Measurements from ENCODE around the gene NPIPA5.
"Not testable (repeated sequence)": the region's sequence is repeated elsewhere in the genome, so short reads cannot be mapped to it uniquely, and the experiment has no call there.

The NPIPA5 gene

DNA sequence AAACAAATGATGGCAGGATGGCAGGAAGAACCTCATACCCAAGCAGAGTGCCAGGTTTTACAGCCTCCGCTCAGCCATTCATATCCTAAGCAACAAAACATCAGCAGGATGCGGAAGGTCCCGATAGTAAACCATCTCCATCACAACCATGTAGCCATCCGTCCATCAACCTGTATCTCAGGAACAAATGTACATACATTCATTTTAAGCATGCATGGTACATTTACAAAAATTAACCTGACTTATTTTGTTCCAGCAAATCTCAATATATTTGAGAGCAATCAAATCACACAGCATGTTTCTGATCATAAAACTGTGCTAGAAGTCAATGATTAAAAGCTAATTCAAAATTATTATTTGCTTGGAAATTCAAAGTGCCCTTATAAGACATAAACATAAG, at the start of gene NPIPA5:
Gene NPIPA5, minus strand, starts transcription at position 101 of the 400 bp plus-strand sequence. Its CDS starts 0 bp downstream, at position 101.
- not testable (repeated sequence) for DNase-seq

DNA sequence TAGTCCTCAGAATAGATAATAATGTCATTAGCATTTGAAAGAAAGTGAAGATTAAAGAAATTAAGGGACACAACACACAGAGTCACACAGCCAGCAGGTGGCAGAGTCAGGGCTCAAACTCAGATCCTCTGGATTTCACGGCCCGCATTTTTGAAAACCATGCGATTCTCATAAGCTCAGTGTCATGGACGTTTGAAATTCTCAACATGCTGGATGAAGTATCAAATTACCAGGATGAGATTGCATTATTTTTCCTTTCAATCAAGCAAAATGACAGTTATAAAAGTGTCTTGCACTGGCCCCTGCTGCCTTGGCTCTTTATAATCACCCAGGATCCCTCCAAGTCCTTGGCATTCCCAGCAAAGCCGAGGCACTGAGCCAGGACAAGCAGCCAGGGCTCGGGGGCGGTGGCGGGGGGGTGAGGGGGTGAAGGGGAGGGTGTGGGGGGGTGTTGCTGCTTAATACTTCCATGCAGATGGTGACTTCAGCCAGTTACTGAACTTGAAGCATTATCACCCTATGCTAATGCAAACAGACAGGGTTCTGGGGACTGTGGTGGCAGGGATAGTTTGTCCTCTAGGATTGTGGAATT, 49.6 kb upstream of the NPIPA5 start:
- DNase-seq, result peak in 48 of 51 donors; percentile 3 to 79 (median 43)

DNA sequence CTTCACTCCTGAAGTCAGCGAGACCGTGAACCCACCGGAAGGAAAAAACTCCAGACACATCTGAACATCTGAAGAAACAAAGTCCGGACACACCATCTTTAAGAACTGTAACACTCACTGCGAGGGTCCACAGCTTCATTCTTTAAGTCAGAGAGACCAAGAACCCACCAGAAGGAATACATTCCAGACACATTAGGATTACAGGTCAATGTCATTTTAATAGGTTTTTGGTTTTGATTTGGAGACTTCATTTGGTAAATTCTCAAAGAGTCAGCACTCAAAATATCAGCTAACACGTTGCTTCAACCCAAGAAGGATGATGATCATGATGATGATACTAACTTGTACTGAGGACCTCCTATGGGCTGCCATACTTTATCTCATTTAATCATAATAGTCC, 48.7 kb upstream of the NPIPA5 start:
- no peak for DNase-seq

DNA sequence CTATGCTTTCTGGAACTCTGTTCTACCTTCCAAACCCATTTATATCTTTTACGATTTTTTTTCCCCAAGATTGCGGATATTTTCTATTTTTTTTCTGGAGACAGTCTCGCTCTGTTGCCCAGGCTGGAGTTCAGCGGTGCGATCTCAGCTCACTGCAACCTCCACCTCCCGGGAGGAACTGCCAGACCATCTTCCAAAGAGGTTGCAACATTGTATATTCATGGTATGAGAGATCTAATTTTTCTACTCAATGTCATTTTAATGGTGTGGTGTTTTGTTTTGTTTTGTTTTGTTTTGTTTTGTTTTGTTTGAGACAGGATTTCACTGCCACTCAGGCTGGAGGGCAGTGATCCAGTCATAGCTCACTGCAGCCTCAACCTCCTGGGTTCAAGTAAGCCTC, 47.8 kb upstream of the NPIPA5 start:
- no peak for DNase-seq

- DNase-seq, result no peak
Observed at GRCh38 chr16:15422222-15422621, 44.1 kb upstream of the NPIPA5 start.

GRCh38 chr16:15421696-15422095, 43.6 kb upstream of the NPIPA5 start:
- not testable (repeated sequence) for DNase-seq

- no peak for DNase-seq
Observed at GRCh38 chr16:15418206-15418605, 40.1 kb upstream of the NPIPA5 start.

DNA sequence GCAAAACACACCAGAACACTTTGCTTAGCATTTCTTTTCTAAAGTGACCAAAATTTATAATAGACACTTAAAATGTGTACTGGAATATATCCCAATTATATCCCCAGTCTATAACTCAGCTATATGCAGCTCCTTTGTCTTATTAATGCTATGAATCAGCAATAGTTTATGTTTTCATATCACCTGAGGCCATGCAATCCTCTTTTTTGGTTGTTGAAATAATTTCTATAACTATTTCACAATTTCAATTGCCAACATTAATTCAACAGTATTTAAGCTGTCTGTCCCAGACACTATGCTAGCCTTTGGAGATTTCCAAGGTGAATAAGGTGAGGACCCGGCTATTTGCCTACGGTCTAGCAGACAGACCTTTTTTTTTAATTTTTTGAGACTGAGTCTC, 39.1 kb upstream of the NPIPA5 start:
- no peak for DNase-seq

DNA sequence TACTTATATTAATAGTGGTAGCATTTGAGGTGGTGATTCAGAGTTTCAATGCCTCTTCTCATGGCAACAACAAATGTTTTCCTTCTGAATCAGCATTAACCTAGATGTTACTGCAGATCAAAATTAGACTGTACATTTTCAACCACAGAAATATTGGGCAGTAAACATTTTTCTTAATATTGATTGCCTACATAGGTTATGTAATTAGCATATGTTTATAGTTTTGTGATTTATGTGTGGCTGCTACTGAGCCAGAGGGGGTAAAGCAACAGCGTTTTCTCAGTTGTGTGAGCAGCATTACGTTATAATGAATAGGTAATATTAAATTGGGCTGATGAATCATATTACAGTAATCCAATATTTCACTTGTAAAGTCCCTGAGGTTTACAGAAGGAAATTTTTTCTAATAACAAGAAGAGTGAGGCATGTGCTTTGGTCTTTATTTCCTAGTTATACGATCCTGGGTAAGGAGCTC, 37.5 kb upstream of the NPIPA5 start:
- DNase-seq, result no peak

DNA sequence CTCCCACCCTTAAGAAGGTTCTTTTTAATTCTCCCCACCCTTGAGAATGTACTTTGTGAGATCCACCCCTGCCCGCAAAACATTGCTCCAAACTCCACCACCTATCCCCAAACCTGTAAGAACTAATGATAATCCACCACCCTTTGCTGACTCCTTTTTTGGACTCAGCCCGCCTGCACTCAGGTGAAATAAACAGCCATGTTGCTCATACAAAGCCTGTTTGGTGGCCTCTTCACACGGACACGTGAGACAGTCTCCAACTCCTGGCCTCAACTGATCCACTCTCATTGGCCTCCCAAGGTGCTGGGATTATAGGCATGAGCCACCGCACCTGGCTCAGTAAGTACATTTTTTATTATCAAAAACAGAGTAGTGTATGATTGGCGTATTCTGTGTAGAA, 31.4 kb upstream of the NPIPA5 start:
- not testable (repeated sequence) for DNase-seq

GRCh38 chr16:15407756-15408155, 29.7 kb upstream of the NPIPA5 start:
- DNase-seq, result not testable (repeated sequence)

GRCh38 chr16:15404792-15405191, 26.7 kb upstream of the NPIPA5 start:
- DNase-seq, result no peak

DNA sequence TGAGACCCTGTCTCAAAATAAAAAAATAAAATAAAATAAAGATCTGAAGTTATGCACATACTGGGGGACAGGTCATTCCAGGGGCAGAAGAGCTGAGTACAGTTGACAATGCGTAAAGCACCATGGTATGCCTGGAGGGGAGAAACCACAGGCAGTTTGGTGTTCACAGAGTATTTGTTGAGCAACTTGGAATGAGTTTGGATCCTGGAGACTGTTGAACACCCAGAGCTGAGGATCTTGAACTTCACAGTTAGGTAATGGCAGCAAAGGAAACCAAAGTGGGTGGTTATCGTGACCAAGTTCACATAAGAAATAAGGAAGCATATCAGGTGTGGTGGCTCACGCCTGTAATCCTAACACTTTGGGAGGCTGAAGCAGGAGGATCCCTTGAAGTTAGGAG, 26.0 kb upstream of the NPIPA5 start:
- not testable (repeated sequence) for DNase-seq

DNA sequence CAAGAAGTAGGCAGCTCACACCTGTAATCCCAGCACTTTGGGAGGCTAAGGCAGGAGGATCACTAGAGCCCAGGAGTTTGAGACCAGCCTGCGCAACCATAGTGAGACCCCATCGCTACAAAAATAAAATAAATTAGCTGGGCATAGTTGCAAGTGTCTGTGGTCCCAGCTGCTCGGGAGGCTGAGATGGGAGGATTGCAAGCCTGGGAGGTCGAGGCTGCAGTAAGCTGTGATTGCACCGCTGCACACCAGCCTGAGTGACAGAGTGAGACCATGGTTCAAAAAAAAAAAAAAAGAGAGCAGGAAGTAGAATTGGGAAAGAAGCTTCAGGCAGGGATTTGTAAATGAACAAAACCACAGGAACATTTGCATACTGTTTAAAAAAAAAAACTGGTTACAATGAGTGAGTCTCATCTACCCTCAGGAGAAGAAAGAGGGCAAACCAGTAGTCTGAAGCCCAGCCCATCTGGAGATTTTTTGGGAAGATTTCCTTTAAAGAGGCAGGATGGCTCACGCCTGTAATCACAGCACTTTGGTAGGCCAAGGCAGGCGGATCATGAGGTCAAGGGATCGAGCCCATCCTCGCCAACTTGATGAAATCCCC, 25.4 kb upstream of the NPIPA5 start:
- no peak for DNase-seq

DNA sequence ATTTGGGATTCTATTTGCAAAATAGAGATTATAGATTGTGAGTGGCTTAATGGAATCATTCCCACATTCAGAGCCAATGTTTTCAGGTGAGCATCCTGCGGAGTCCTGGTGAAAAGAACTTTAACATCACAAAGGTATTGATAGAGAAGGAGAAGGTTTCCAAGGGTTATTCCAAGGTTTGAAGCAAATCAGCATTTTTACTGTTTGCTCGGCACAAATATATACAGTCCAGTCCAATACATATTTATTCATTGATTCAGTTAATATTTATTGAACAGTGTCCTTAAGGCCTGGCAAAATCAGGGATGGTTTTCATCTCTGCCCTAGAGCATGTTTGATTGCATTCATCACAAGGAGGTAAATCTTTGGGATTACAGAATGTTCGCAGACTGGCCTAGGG, 23.9 kb upstream of the NPIPA5 start:
- DNase-seq, result no peak

- DNase-seq, result not testable (repeated sequence)
Observed at GRCh38 chr16:15400314-15400713, 22.2 kb upstream of the NPIPA5 start.

- DNase-seq, result no peak
Observed at GRCh38 chr16:15399317-15399716, 21.2 kb upstream of the NPIPA5 start.

DNA sequence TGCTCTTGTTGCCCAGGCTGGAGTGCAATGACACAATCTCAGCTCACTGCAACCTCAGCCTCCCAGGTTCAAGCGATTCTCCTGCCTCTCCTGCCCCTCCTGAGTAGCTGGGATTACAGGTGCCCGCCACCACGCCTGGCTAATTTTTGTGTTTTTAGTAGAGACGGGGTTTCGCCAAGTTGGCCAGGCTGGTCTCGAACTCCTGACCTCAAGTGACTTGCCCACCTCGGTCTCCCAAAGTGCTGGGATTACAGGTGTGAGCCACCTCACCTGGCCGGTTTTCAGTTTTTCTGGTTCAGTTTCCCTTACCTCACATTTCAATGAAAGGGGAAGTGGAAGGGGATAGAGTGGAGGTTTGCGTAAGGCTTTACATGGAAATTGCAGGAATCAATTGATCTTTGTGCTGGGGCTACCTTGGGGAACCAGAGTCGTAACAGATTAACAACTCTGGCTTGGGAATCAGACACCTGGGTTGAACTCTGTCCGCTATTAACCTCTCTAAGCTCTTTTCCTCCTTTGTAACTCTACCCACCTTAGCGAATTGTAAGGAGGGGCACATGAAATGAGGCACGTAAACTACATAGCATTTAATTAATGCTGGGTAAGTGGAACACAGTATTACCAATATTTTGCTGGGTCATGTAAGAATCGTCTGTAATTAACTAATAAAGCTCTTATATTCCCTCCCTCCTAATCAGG, 20.7 kb upstream of the NPIPA5 start:
- no peak for DNase-seq

GRCh38 chr16:15396948-15397594, 19.0 kb upstream of the NPIPA5 start:
- DNase-seq, result no peak

- DNase-seq, result not testable (repeated sequence)
Observed at GRCh38 chr16:15396509-15396829, 18.4 kb upstream of the NPIPA5 start.

DNA sequence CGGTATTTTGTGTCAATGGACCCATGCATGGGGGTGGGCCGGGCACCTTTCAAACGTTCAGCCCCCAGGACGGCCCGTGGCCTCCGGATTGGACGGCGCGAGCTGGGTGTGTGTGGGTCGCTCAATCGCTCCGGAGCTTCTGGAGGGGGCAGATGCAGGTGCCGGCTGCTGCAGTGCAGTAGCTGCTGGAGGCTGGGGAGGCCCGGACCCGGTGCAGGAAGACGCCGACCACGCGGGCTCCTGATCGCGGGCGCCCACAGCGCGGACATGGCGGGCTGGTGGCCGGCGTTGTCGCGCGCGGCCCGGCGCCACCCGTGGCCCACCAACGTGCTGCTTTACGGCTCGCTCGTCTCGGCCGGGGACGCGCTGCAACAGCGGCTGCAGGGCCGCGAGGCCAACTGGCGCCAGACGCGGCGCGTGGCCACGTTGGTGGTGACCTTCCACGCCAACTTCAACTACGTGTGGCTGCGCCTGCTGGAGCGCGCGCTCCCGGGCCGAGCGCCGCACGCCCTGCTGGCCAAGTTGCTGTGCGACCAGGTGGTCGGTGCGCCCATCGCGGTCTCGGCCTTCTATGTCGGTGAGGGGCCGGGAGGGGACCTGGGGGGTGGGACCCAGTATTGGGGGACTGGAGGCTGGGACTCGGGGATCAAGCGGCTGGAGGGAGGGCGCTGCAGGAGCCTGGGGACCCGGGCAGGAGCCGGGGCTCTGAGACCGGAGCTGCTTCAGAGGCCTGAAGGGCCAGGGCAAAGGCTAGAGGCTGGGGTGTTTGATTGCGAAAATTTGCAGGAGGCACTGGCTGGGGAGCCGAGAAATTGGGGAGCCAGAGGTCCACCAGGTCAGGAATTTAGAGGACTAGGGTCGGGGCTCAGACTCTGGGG, 17.8 kb upstream of the NPIPA5 start, which contains the start of gene MPV17L:
Gene MPV17L, plus strand, starts transcription at position 124 of the 878 bp plus-strand sequence. Its CDS starts 144 bp downstream, at position 268.
- peak in 45 of 51 donors; percentile 3 to 78 (median 33) for DNase-seq

Measured in hypothalamus (tissue), 51 donors.